Left ventricle myocardium superior (tissue), 1 donor: ENCODE results near the gene PCDHGA6. TPM values are rescaled to one million over a fixed set of nuclear protein-coding genes. Genes with fewer than 3 reads are reported as not detected.
"Not testable (repeated sequence)": the region's sequence is repeated elsewhere in the genome, so short reads cannot be mapped to it uniquely, and the experiment has no call there.

Experiments used
- ATAC-seq: fragments of 200-7000 bp; cut with Tn5 transposase; one replicate; pipeline ENCODE4 v1.9.1; 2020; ENCODE audit warnings: mild to moderate bottlenecking, moderate library complexity
- DNase-seq: peaks from one replicate; pipeline ENCODE4 v3.0.0-alpha.2; 2020
- intact Hi-C: fragments of 100-400 bp; cut with micrococcal nuclease; formaldehyde crosslinking; loops from one replicate; pipeline ENCODE4 v1.11.0; 2022
- total RNA-seq: library from RNA; stranded (reverse); fragmentation: NEBNext Ultra II Directional; extraction: Animal tissue kit (Norgen Biotek cat#: 25700); gene quantifications from one replicate; pipeline ENCODE4 v1.2.1, GENCODE V29; 2021
- donor health status: DM: no; HTN: yes; CAD: no; lungs with severe emphysema.

PCDHGA6 gene
- total RNA-seq, 1 donor from 2014 or later, result 5.7 TPM

GRCh38 chr5:141387557-141388311 is 14.0 kb downstream of the PCDHGA6 start, which contains the start of gene PCDHGB4:
PCDHGB4 (plus strand) TSS chr5:141387698; CDS start chr5:141387885, 187 bp downstream.
- intact Hi-C loops, result not testable (repeated sequence)
- peak; percentile 92 for ATAC-seq
- peak; percentile 67 for DNase-seq

- intact Hi-C loops, result no loop called here
- DNase-seq (no peak), ATAC-seq (no peak)
Observed at GRCh38 chr5:141388661-141389060, 15.0 kb downstream of the PCDHGA6 start.

- no peak for ATAC-seq
- no peak for DNase-seq
- intact Hi-C loops, result no loop called here
Observed at GRCh38 chr5:141389153-141390042, 15.7 kb downstream of the PCDHGA6 start.

GRCh38 chr5:141392429-141393198 is 18.9 kb downstream of the PCDHGA6 start, which contains the start of gene PCDHGA8:
PCDHGA8 (plus strand) TSS chr5:141392633; CDS start chr5:141392814, 181 bp downstream.
- DNase-seq (no peak), ATAC-seq (no peak)
- intact Hi-C loops, result no loop called here

- intact Hi-C loops, result no loop called here
Observed at GRCh38 chr5:141393267-141393666, 19.6 kb downstream of the PCDHGA6 start.

GRCh38 chr5:141394401-141395187 is 20.9 kb downstream of the PCDHGA6 start:
- intact Hi-C loops, DNase-seq, ATAC-seq: not testable (repeated sequence)

More at GRCh38 chr5:141393267-141393666, 19.6 kb downstream of the PCDHGA6 start:
- ATAC-seq (no peak), DNase-seq (no peak)

- intact Hi-C loops, result not testable (repeated sequence)
- DNase-seq (peak; percentile 68), ATAC-seq (peak; percentile 96)
Observed at GRCh38 chr5:141397756-141398551, 24.3 kb downstream of the PCDHGA6 start, which contains the start of gene PCDHGB5. PCDHGB5 (plus strand) TSS chr5:141397947; CDS start chr5:141398128, 181 bp downstream.

GRCh38 chr5:141398608-141399007 is 24.9 kb downstream of the PCDHGA6 start:
- DNase-seq (no peak), ATAC-seq (peak; percentile 43)
- intact Hi-C loops, result no loop called here

GRCh38 chr5:141399555-141400258 is 26.0 kb downstream of the PCDHGA6 start:
- intact Hi-C loops, result loop anchor here (10.0 kb wide), 1 partner anchor 165 kb away; no protein-coding TSS in a partner anchor
- ATAC-seq, result no peak
- DNase-seq, result no peak

- ATAC-seq (no peak), DNase-seq (peak; percentile 35)
- intact Hi-C loops, result loop anchor here (10.0 kb wide), 1 partner anchor 162 kb away; no protein-coding TSS in a partner anchor
Observed at GRCh38 chr5:141402553-141403243, 29.0 kb downstream of the PCDHGA6 start, which contains the start of gene PCDHGA9. PCDHGA9 (plus strand) TSS chr5:141402778; CDS start chr5:141402953, 175 bp downstream.

GRCh38 chr5:141403387-141403786 is 29.7 kb downstream of the PCDHGA6 start:
- no peak for DNase-seq
- ATAC-seq, result no peak
- intact Hi-C loops, result loop anchor here (10.0 kb wide), 1 partner anchor 161 kb away; no protein-coding TSS in a partner anchor

GRCh38 chr5:141407790-141408505 is 34.3 kb downstream of the PCDHGA6 start, which contains the start of gene PCDHGB6:
PCDHGB6 (plus strand) TSS chr5:141408021; CDS start chr5:141408203, 182 bp downstream.
- intact Hi-C loops, result loop anchor here (10.0 kb wide), 1 partner anchor 157 kb away; no protein-coding TSS in a partner anchor
- peak; percentile 78 for DNase-seq
- ATAC-seq, result peak; percentile 92

GRCh38 chr5:141409598-141410306 is 36.1 kb downstream of the PCDHGA6 start:
- intact Hi-C loops, result loop anchor here (10.0 kb wide), 3 partner anchors 65 to 155 kb away; partner anchors contain the start of gene PCDHGC3
- ATAC-seq (no peak), DNase-seq (no peak)

- intact Hi-C loops, result loop anchor here (10.0 kb wide), 2 partner anchors 63 to 113 kb away; partner anchors contain the start of gene PCDHGC3
- ATAC-seq (no peak), DNase-seq (no peak)
Observed at GRCh38 chr5:141411575-141411974, 37.9 kb downstream of the PCDHGA6 start.
